Tibial nerve (tissue), 4 donors: Measurements from ENCODE around the gene ZC3H12C.

Experiments
- CTCF ChIP-seq, 5 experiments: fragments of 200-600 bp in 3 of 5; fragments of 450-650 bp in 2 of 5; sonication (generic) in 3 of 5; IDR thresholded peaks; one replicate each; pipeline ENCODE4 v1.5.1; 2016 to 2019; ENCODE audit warnings: antibody characterized with exemption in 5 of 5, mild to moderate bottlenecking in 3 of 5, moderate library complexity in 2 of 5
- EP300 ChIP-seq, 2 donors: sonication (generic); formaldehyde crosslinking; IDR thresholded peaks; one replicate each; pipeline ENCODE4 v1.6.1; 2017; ENCODE audit warnings: antibody characterized with exemption in 2 of 2, mild to moderate bottlenecking in 1 of 2
- POLR2A ChIP-seq, 2 donors: fragments of 450-650 bp; IDR thresholded peaks; one replicate each; pipeline ENCODE4 v1.6.1; 2017; ENCODE audit warnings: antibody characterized with exemption in 2 of 2, mild to moderate bottlenecking in 2 of 2, moderate library complexity in 2 of 2

GRCh38 chr11:110095554-110095953 lies 2.4 kb downstream of the ZC3H12C start:
- TF ChIP-seq CTCF (IDR thresholded peaks at IDR 0.05) (no peak), POLR2A (IDR thresholded peaks at IDR 0.05) (no peak), EP300 (IDR thresholded peaks at IDR 0.05) (no peak)
